Aorta (tissue), 5 donors: ENCODE results near the gene PAPLN. TPM values are rescaled to one million over a fixed set of nuclear protein-coding genes. Genes with fewer than 3 reads are reported as not detected.

ENCODE experiments used
- ATAC-seq: fragments of 200-7000 bp; cut with Tn5 transposase; one replicate; pipeline ENCODE4 v1.9.1; 2022; ENCODE audit warnings: moderate library complexity; ENCODE audit not compliant: low FRiP score
- DNase-seq, 2 donors: peaks; one replicate each; pipeline ENCODE4 v3.0.0-alpha.2; 2020
- H3K27ac ChIP-seq, 2 donors: one replicate each; pipeline ENCODE4 v1.5.1; 2013; ENCODE audit warnings: low read length in 2 of 2, mild to moderate bottlenecking in 2 of 2, moderate library complexity in 2 of 2, control low read depth in 1 of 2, inconsistent platforms in 1 of 2, low read depth in 1 of 2
- H3K27me3 ChIP-seq, 2 donors: one replicate each; pipeline ENCODE4 v1.6.1; 2013; ENCODE audit warnings: control low read depth in 1 of 2, low read length in 1 of 2, mild to moderate bottlenecking in 1 of 2, moderate library complexity in 1 of 2; ENCODE audit not compliant: insufficient read depth in 2 of 2, control insufficient read depth in 1 of 2
- H3K36me3 ChIP-seq, 2 donors: one replicate each; pipeline ENCODE4 v1.6.1; 2013; ENCODE audit warnings: control low read depth in 1 of 2, low read length in 1 of 2, mild to moderate bottlenecking in 1 of 2; ENCODE audit not compliant: insufficient read depth in 2 of 2, control insufficient read depth in 1 of 2
- H3K4me1 ChIP-seq, 2 donors: one replicate each; pipeline ENCODE4 v1.6.1; 2013; ENCODE audit warnings: low read length in 2 of 2, control low read depth in 1 of 2, mild to moderate bottlenecking in 1 of 2, moderate library complexity in 1 of 2; ENCODE audit not compliant: insufficient read depth in 2 of 2, control insufficient read depth in 1 of 2
- H3K4me3 ChIP-seq, 2 donors: one replicate each; pipeline ENCODE4 v1.5.1; 2013; ENCODE audit warnings: low read length in 2 of 2, control low read depth in 1 of 2, mild to moderate bottlenecking in 1 of 2
- H3K9me3 ChIP-seq: one replicate; pipeline ENCODE4 v1.6.1; 2013; ENCODE audit warnings: mild to moderate bottlenecking, low read length; ENCODE audit not compliant: control insufficient read depth
- WGBS, 2 donors: extraction: QIAGEN DNeasy Blood & Tissue Kit; methylation state at CpG; one replicate each; pipeline ENCODE4 v1.1.7; 2013; 5-methylcytosine and 5-hydroxymethylcytosine counted together
- intact Hi-C, 2 donors: fragments of 100-400 bp; cut with DNase I; formaldehyde crosslinking; loops; one replicate each; pipeline versions ENCODE4 v1.14.2 to v1.15.0; 2022
- polyA plus RNA-seq, 2 donors: library from polyadenylated mRNA; stranded (reverse); fragments of 200-250 nt; gene quantifications; one replicate each; pipeline ENCODE4 v1.2.3, GENCODE V29; 2013
- total RNA-seq, 2 donors: library from RNA; stranded (reverse); fragmentation: NEBNext Ultra II Directional; extraction: Animal tissue kit (Norgen Biotek cat#: 25700); gene quantifications; one replicate each; pipeline ENCODE4 v1.2.1, GENCODE V29; 2021
- donor health status: healthy with polysubstance abuse.
- donor health status: Bipolar disorder and iron deficiency.
- donor health status: DM: no; HTN: no; CAD: no.
- donor health status: DM: no; HTN: no; CAD: no.
- donor health status: DM: yes; HTN: yes; CAD: no.

PAPLN gene
- total and polyA plus RNA-seq, 4 donors = 3.1 to 21.4 (median 7.8) TPM

GRCh38 chr14:73286598-73286997 lies 49.3 kb downstream of the PAPLN start:
- intact Hi-C loops = no loop called here
- peaks cover 3 to 7% of the 10 kb centered on the region in 2 donors for H3K36me3 ChIP-seq
- no peak overlapping the region for H3K4me3 ChIP-seq
- H3K4me1 ChIP-seq = no peaks in the 10 kb centered on the region
- H3K9me3 ChIP-seq = no peaks in the 10 kb centered on the region
- no peak for DNase-seq
- no peak for ATAC-seq
- H3K27me3 ChIP-seq = no peaks in the 10 kb centered on the region
- WGBS, 2 donors = 90 to 94% methylated on average over 2 of the region's 2 CpGs
- no peak overlapping the region for H3K27ac ChIP-seq

DNA sequence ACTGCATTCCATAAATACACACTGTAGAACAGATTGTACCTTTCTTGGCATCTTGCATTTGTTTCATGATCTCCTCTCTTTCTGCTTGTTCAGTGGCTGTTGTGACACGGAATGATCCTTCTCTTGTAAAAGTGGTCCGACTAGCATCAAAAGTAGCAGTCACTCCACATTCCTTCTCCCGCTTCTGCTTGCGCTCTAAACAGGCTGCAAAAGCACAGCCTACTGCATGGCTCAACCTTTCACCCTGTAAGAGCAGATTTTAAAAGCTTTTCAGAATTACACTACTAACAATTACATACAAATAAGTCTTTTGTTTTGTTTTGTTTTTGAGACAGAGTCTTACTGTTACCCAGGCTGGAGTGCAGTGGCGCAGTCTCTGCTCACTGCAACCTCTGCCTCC lies 49.8 kb downstream of the PAPLN start:
- Histone ChIP-seq H3K27me3 (no peaks in the 10 kb centered on the region), H3K9me3 (no peaks in the 10 kb centered on the region), H3K4me3 (no peak overlapping the region), H3K36me3 (peaks cover 3 to 6% of the 10 kb centered on the region in 2 donors), H3K27ac (no peak overlapping the region), H3K4me1 (no peaks in the 10 kb centered on the region)
- DNase-seq (no peak), ATAC-seq (no peak)
- intact Hi-C loops = no loop called here
- WGBS, 2 donors = 86 to 91% methylated on average over 5 of the region's 5 CpGs

DNA sequence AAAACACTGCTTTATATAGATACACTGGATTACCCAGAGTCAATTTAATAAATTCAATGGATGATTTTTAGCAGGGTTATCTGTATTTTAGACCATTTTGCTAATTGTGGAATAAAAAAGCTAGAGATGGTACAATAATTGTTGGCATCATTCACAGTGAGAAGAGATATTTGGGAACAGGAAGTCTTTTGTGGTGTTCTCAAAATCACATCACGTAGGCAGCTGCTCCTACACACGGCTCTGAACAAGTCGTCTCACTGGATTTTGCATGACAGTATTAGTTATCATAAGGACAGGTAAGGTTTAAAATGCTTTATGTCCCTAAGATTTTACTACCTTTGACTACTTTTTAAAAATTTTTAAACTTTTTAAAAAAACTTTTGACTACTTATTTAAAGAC lies 52.0 kb downstream of the PAPLN start:
- no peak overlapping the region for H3K27ac ChIP-seq
- DNase-seq (no peak), ATAC-seq (no peak)
- peaks cover 0 to 2% of the 10 kb centered on the region in 2 donors for H3K36me3 ChIP-seq
- no peaks in the 10 kb centered on the region for H3K4me1 ChIP-seq
- no peaks in the 10 kb centered on the region for H3K9me3 ChIP-seq
- WGBS, 2 donors = 85 to 88% methylated on average over 3 of the region's 3 CpGs
- H3K27me3 ChIP-seq = no peaks in the 10 kb centered on the region
- H3K4me3 ChIP-seq = no peak overlapping the region
- intact Hi-C loops = no loop called here

GRCh38 chr14:73289729-73290128 lies 52.4 kb downstream of the PAPLN start:
- Histone ChIP-seq H3K36me3 (peaks cover 0 to 2% of the 10 kb centered on the region in 2 donors), H3K4me1 (no peaks in the 10 kb centered on the region), H3K9me3 (no peaks in the 10 kb centered on the region), H3K4me3 (no peak overlapping the region), H3K27ac (no peak overlapping the region), H3K27me3 (no peaks in the 10 kb centered on the region)
- WGBS, 2 donors = 57 to 59% methylated on average over 3 of the region's 3 CpGs
- DNase-seq = no peak
- ATAC-seq = no peak
- intact Hi-C loops = no loop called here

DNA sequence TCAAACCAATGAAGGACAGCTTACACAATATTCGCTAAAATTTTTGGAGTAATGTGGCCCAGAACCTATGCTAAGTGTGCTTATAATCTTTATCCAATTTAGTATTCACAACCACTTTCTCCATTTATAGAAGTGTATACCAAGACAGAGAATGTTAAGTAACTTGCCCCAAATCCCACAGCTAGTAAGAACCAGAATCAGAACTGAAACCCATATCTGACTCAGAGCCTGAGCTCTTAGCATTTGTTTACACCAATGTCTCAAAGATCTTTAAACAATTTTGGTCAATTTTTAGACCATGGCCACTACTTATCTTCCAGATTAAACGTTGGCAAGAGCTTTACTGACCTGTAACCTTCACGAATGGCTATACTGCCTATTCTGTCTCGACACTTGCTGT lies 53.0 kb downstream of the PAPLN start:
- intact Hi-C loops = no loop called here
- H3K27ac ChIP-seq = no peak overlapping the region
- WGBS, 2 donors = 77% methylated on average over 4 of the region's 4 CpGs
- H3K36me3 ChIP-seq = peaks cover 0 to 2% of the 10 kb centered on the region in 2 donors
- H3K27me3 ChIP-seq = no peaks in the 10 kb centered on the region
- ATAC-seq = no peak
- DNase-seq = no peak
- H3K9me3 ChIP-seq = no peaks in the 10 kb centered on the region
- H3K4me3 ChIP-seq = no peak overlapping the region
- H3K4me1 ChIP-seq = no peaks in the 10 kb centered on the region

DNA sequence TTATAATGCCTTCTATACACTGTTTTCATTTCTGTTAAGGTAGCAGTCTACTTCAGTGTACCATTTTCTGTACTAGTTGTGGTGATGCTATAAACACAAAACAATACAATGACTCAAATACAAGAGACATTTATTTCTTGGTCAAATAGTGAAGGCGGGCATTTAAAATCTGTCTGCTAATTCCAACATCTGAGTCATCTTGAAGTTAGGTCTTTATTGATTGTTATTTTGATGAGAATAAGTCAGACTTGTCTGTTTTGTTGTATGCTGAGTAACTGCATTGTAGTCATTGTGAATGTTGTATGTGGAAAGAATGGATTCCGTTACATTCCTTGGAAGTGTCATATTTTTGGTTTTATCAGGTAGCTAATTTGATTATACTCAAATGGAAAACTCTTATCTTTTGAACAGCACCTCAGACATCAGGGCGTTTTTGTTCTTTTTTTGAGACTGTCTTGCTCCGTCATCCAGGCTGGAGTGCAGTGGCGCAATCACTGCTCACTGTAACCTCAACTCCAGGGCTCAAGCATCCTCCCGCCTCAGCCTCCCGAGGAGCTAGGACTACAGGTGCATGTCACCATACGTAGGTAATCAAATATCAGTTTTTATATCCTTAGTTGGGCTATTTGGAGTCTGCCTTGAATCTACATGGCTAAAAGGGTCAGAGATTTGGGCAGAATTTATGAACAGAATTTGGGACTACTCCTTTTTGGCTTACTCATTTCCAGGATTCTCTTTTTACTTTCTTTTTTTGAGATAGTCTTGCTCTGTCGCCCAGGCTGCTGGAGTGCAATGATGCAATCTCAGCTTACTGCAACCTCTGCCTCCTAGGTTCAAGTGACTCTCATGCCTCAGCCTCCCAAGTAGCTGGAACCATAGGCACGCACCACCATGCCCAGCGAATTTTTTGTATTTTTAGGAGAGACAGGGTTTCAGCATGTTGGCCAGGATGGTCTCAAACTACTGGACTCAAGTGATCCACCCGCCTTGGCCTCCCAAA lies 56.8 kb downstream of the PAPLN start:
- Histone ChIP-seq H3K4me3 (no peak overlapping the region), H3K4me1 (no peaks in the 10 kb centered on the region), H3K36me3 (peaks cover 0 to 2% of the 10 kb centered on the region in 2 donors), H3K27me3 (no peaks in the 10 kb centered on the region), H3K27ac (no peak overlapping the region), H3K9me3 (no peaks in the 10 kb centered on the region)
- intact Hi-C loops = no loop called here
- WGBS, 2 donors = 93 to 94% methylated on average over 12 of the region's 12 CpGs
- DNase-seq (no peak), ATAC-seq (no peak)

GRCh38 chr14:73295198-73295796 lies 58.0 kb downstream of the PAPLN start:
- no peak for DNase-seq
- ATAC-seq = no peak
- Histone ChIP-seq H3K4me3 (no peak overlapping the region), H3K9me3 (no peaks in the 10 kb centered on the region), H3K4me1 (no peaks in the 10 kb centered on the region), H3K36me3 (peaks cover 0 to 2% of the 10 kb centered on the region in 2 donors), H3K27ac (no peak overlapping the region), H3K27me3 (no peaks in the 10 kb centered on the region)
- intact Hi-C loops = loop anchor here in 1 of 2 donors (1.0 kb wide), 1 partner anchor 177 kb away; no protein-coding TSS in a partner anchor
- 78 to 91% methylated on average over 1 of the region's 1 CpG for whole genome bisulfite sequencing, 2 donors

- intact Hi-C loops = no loop called here
- ATAC-seq (no peak), DNase-seq (no peak)
- Histone ChIP-seq H3K27ac (no peak overlapping the region), H3K4me1 (no peaks in the 10 kb centered on the region), H3K4me3 (no peak overlapping the region), H3K36me3 (no peaks in the 10 kb centered on the region), H3K9me3 (no peaks in the 10 kb centered on the region), H3K27me3 (no peaks in the 10 kb centered on the region)
- 82 to 83% methylated on average over 3 of the region's 3 CpGs for WGBS, 2 donors
These were observed 68.2 kb downstream of the PAPLN start for GRCh38 chr14:73305499-73305898.
